BLaER1 (cell line): ENCODE data around the gene SLC39A1.

Experiments
- H3K27ac ChIP-seq: shearing (Covaris generic); formaldehyde crosslinking; 2 replicates; pipeline ENCODE4 v1.8.1; 2022
- H3K27me3 ChIP-seq: shearing (Covaris generic); formaldehyde crosslinking; 2 replicates; pipeline ENCODE4 v1.8.1; 2022
- H3K36me3 ChIP-seq: shearing (Covaris generic); formaldehyde crosslinking; 2 replicates; pipeline ENCODE4 v1.8.1; 2022
- H3K4me1 ChIP-seq: shearing (Covaris generic); formaldehyde crosslinking; 2 replicates; pipeline ENCODE4 v1.8.1; 2022
- H3K4me2 ChIP-seq: shearing (Covaris generic); formaldehyde crosslinking; 2 replicates; pipeline ENCODE4 v1.8.1; 2022
- H3K4me3 ChIP-seq: shearing (Covaris generic); formaldehyde crosslinking; 2 replicates; pipeline ENCODE4 v1.8.1; 2022
- H3K9ac ChIP-seq: shearing (Covaris generic); formaldehyde crosslinking; 2 replicates; pipeline ENCODE4 v1.8.1; 2022
- H3K9me3 ChIP-seq: shearing (Covaris generic); formaldehyde crosslinking; 2 replicates; pipeline ENCODE4 v1.8.1; 2022
- H4K20me1 ChIP-seq: shearing (Covaris generic); formaldehyde crosslinking; 2 replicates; pipeline ENCODE4 v1.8.1; 2022
- Cebpa-rat ChIP-seq: shearing (Covaris generic); IDR thresholded peaks from 2 replicates; pipeline ENCODE4 v1.8.1; 2022

The SLC39A1 gene

GRCh38 chr1:153954826-153955225 lies 8.5 kb downstream of the SLC39A1 start:
- TF ChIP-seq Cebpa-rat: no peak
- no peak overlapping the region for H3K4me2 ChIP-seq
- H3K9me3 ChIP-seq: no peaks in the 10 kb centered on the region
- H3K4me1 ChIP-seq: peaks cover 50% of the 10 kb centered on the region
- peaks cover 67% of the 10 kb centered on the region for H4K20me1 ChIP-seq
- H3K27me3 ChIP-seq: no peaks in the 10 kb centered on the region
- no peak overlapping the region for H3K4me3 ChIP-seq
- no peak overlapping the region for H3K27ac ChIP-seq
- peak overlapping the region; percentile 86; the same call in 1 of the 2 replicates for H3K9ac ChIP-seq
- H3K36me3 ChIP-seq: peaks cover 64% of the 10 kb centered on the region

GRCh38 chr1:153953859-153954365 lies 9.4 kb downstream of the SLC39A1 start:
- peaks cover 67% of the 10 kb centered on the region for H4K20me1 ChIP-seq

GRCh38 chr1:153951801-153952200 lies 11.5 kb downstream of the SLC39A1 start:
- no peak overlapping the region for H3K4me2 ChIP-seq
- peaks cover 54% of the 10 kb centered on the region for H4K20me1 ChIP-seq
- no peak overlapping the region for H3K27ac ChIP-seq
- H3K4me1 ChIP-seq: peaks cover 43% of the 10 kb centered on the region
- no peak for TF ChIP-seq Cebpa-rat
- no peak overlapping the region for H3K4me3 ChIP-seq
- no peak overlapping the region for H3K9ac ChIP-seq
- H3K36me3 ChIP-seq: peaks cover 84% of the 10 kb centered on the region
- H3K9me3 ChIP-seq: no peaks in the 10 kb centered on the region
- no peaks in the 10 kb centered on the region for H3K27me3 ChIP-seq

More at GRCh38 chr1:153953859-153954365, 9.4 kb downstream of the SLC39A1 start:
- H3K27me3 ChIP-seq: no peaks in the 10 kb centered on the region
- no peak overlapping the region for H3K4me3 ChIP-seq
- peaks cover 64% of the 10 kb centered on the region for H3K36me3 ChIP-seq
- H3K9me3 ChIP-seq: no peaks in the 10 kb centered on the region
- TF ChIP-seq Cebpa-rat: no peak
- H3K9ac ChIP-seq: no peak overlapping the region
- H3K27ac ChIP-seq: no peak overlapping the region
- peaks cover 45% of the 10 kb centered on the region for H3K4me1 ChIP-seq
- no peak overlapping the region for H3K4me2 ChIP-seq

- Histone ChIP-seq H3K27me3 (no peaks in the 10 kb centered on the region), H3K4me2 (no peak overlapping the region), H3K9ac (no peak overlapping the region), H4K20me1 (peaks cover 48% of the 10 kb centered on the region), H3K36me3 (peaks cover 84% of the 10 kb centered on the region), H3K4me3 (no peak overlapping the region), H3K9me3 (no peaks in the 10 kb centered on the region), H3K27ac (no peak overlapping the region), H3K4me1 (peaks cover 39% of the 10 kb centered on the region)
- no peak for TF ChIP-seq Cebpa-rat
Measured at GRCh38 chr1:153951183-153951582, 12.2 kb downstream of the SLC39A1 start.

GRCh38 chr1:153946622-153947241 lies 16.6 kb downstream of the SLC39A1 start, which contains the start of gene DENND4B:
Gene DENND4B, minus strand, starts transcription at chr1:153946718. Its CDS starts 2,344 bp downstream, at chr1:153944374.
- Histone ChIP-seq H3K4me1 (peaks cover 50% of the 10 kb centered on the region), H3K27me3 (no peaks in the 10 kb centered on the region), H3K36me3 (peaks cover 73% of the 10 kb centered on the region), H3K27ac (peak within 1 kb of the TSS; percentile 100), H3K9me3 (no peaks in the 10 kb centered on the region), H4K20me1 (peaks cover 6% of the 10 kb centered on the region; the same call in 1 of the 2 replicates), H3K9ac (peak within 1 kb of the TSS; percentile 99), H3K4me3 (peak within 1 kb of the TSS; percentile 92), H3K4me2 (peak within 1 kb of the TSS; percentile 97)
- no peak for TF ChIP-seq Cebpa-rat

GRCh38 chr1:153945795-153946621 lies 17.3 kb downstream of the SLC39A1 start:
- peak overlapping the region; percentile 92 for H3K4me3 ChIP-seq
- H3K36me3 ChIP-seq: peaks cover 73% of the 10 kb centered on the region
- peak overlapping the region; percentile 100 for H3K27ac ChIP-seq

GRCh38 chr1:153945131-153945794 lies 18.1 kb downstream of the SLC39A1 start:
- Histone ChIP-seq H3K4me3 (peak overlapping the region; percentile 92), H3K4me1 (peaks cover 56% of the 10 kb centered on the region), H3K36me3 (peaks cover 73% of the 10 kb centered on the region), H3K27me3 (no peaks in the 10 kb centered on the region), H4K20me1 (peaks cover 10% of the 10 kb centered on the region), H3K9me3 (no peaks in the 10 kb centered on the region), H3K4me2 (peak overlapping the region; percentile 97), H3K27ac (peak overlapping the region; percentile 100), H3K9ac (peak overlapping the region; percentile 99)
- TF ChIP-seq Cebpa-rat: no peak

More at GRCh38 chr1:153945795-153946621, 17.3 kb downstream of the SLC39A1 start:
- Histone ChIP-seq H3K27me3 (no peaks in the 10 kb centered on the region), H3K4me1 (peaks cover 57% of the 10 kb centered on the region), H4K20me1 (peaks cover 3% of the 10 kb centered on the region), H3K4me2 (peak overlapping the region; percentile 97), H3K9ac (peak overlapping the region; percentile 99), H3K9me3 (no peaks in the 10 kb centered on the region)
- no peak for TF ChIP-seq Cebpa-rat

GRCh38 chr1:153944827-153945117 lies 18.6 kb downstream of the SLC39A1 start:
- Histone ChIP-seq H3K36me3 (peaks cover 73% of the 10 kb centered on the region), H3K27me3 (no peaks in the 10 kb centered on the region), H3K27ac (peak overlapping the region; percentile 100), H3K9me3 (no peaks in the 10 kb centered on the region), H3K9ac (peak overlapping the region; percentile 99), H4K20me1 (peaks cover 15% of the 10 kb centered on the region), H3K4me2 (peak overlapping the region; percentile 97), H3K4me3 (peak overlapping the region; percentile 92), H3K4me1 (peaks cover 51% of the 10 kb centered on the region)
- no peak for TF ChIP-seq Cebpa-rat

- Histone ChIP-seq H3K36me3 (peaks cover 73% of the 10 kb centered on the region), H3K27me3 (no peaks in the 10 kb centered on the region), H3K4me2 (peak overlapping the region; percentile 97), H3K27ac (peak overlapping the region; percentile 100), H3K9me3 (no peaks in the 10 kb centered on the region), H3K4me1 (peaks cover 47% of the 10 kb centered on the region), H4K20me1 (peaks cover 15% of the 10 kb centered on the region), H3K4me3 (peak overlapping the region; percentile 92), H3K9ac (peak overlapping the region; percentile 99)
- no peak for TF ChIP-seq Cebpa-rat
Measured at GRCh38 chr1:153944005-153944826, 19.1 kb downstream of the SLC39A1 start.
